ENCODE results near the gene PRKCA.
"Not testable (repeated sequence)": the region's sequence is repeated elsewhere in the genome, so short reads cannot be mapped to it uniquely, and the experiment has no call there.

GRCh38 chr17:66489576-66489975 lies 187.2 kb downstream of the PRKCA start:
- TF ChIP-seq AFF4 (CRISPR knock-in tag; IDR thresholded peaks at IDR 0.05; ENCODE audit: borderline replicate concordance); E2F1 (CRISPR knock-in tag; IDR thresholded peaks at IDR 0.05); HMGXB4 (CRISPR knock-in tag; IDR thresholded peaks at IDR 0.05); SP1 (CRISPR knock-in tag; conservative IDR thresholded peaks at IDR 0.05); MAX (CRISPR knock-in tag; IDR thresholded peaks at IDR 0.05); ZNF219 (CRISPR knock-in tag; IDR thresholded peaks at IDR 0.05; ENCODE audit: borderline replicate concordance); ZNF671 (CRISPR knock-in tag; IDR thresholded peaks at IDR 0.05); ZMAT4 (CRISPR knock-in tag; IDR thresholded peaks at IDR 0.05); JUN (CRISPR knock-in tag; IDR thresholded peaks at IDR 0.05); ATF2 (CRISPR knock-in tag; IDR thresholded peaks at IDR 0.05; ENCODE audit: borderline replicate concordance, low read depth): not testable (repeated sequence)
- TF ChIP-seq, protein P1, sequence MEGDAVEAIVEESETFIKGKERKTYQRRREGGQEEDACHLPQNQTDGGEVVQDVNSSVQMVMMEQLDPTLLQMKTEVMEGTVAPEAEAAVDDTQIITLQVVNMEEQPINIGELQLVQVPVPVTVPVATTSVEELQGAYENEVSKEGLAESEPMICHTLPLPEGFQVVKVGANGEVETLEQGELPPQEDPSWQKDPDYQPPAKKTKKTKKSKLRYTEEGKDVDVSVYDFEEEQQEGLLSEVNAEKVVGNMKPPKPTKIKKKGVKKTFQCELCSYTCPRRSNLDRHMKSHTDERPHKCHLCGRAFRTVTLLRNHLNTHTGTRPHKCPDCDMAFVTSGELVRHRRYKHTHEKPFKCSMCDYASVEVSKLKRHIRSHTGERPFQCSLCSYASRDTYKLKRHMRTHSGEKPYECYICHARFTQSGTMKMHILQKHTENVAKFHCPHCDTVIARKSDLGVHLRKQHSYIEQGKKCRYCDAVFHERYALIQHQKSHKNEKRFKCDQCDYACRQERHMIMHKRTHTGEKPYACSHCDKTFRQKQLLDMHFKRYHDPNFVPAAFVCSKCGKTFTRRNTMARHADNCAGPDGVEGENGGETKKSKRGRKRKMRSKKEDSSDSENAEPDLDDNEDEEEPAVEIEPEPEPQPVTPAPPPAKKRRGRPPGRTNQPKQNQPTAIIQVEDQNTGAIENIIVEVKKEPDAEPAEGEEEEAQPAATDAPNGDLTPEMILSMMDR (IDR thresholded peaks at IDR 0.05), result not testable (repeated sequence)
- TF ChIP-seq, protein P2, sequence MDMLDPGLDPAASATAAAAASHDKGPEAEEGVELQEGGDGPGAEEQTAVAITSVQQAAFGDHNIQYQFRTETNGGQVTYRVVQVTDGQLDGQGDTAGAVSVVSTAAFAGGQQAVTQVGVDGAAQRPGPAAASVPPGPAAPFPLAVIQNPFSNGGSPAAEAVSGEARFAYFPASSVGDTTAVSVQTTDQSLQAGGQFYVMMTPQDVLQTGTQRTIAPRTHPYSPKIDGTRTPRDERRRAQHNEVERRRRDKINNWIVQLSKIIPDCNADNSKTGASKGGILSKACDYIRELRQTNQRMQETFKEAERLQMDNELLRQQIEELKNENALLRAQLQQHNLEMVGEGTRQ (CRISPR knock-in tag; IDR thresholded peaks at IDR 0.05), result not testable (repeated sequence)
- TF ChIP-seq, protein P3, sequence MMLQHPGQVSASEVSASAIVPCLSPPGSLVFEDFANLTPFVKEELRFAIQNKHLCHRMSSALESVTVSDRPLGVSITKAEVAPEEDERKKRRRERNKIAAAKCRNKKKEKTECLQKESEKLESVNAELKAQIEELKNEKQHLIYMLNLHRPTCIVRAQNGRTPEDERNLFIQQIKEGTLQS (CRISPR knock-in tag; conservative IDR thresholded peaks at IDR 0.05), result not testable (repeated sequence)

Measured in WTC11 (cell line).